ENCODE results near the gene ZNF883. TPM values are rescaled to one million over a fixed set of nuclear protein-coding genes. Genes with fewer than 3 reads are reported as not detected.

The ZNF883 gene
- total and polyA plus RNA-seq, 9 of the 15 experiments (the other 6 are each of a cell fraction or from before 2014, with no cell fraction given): 1.00 to 5.7 (median 3.7) TPM

GRCh38 chr9:112921549-112921948 is 90.4 kb downstream of the ZNF883 start (continued):
- TF ChIP-seq ZHX1 (conservative IDR thresholded peaks at IDR 0.05; ENCODE audit: low read length): no peak
- TF ChIP-seq NCOR1 (IDR thresholded peaks at IDR 0.05): no peak
- no peak for TF ChIP-seq ZBTB33 (CRISPR knock-in tag; IDR thresholded peaks at IDR 0.05)
- TF ChIP-seq DIDO1 (tag; IDR thresholded peaks at IDR 0.05; ENCODE audit: low read depth): no peak
- TF ChIP-seq SFPQ (IDR thresholded peaks at IDR 0.05; ENCODE audit: low read depth, low read length): no peak
- TF ChIP-seq ETV6 (IDR thresholded peaks at IDR 0.05; ENCODE audit: borderline replicate concordance in 1 of 2, low read depth in 2 of 2, low read length in 1 of 2): no peak
- no peak for TF ChIP-seq ETV6 (CRISPR knock-in tag; IDR thresholded peaks at IDR 0.05; ENCODE audit: borderline replicate concordance)
- peak; percentile 52; the same call in 1 of the 2 replicates for TF ChIP-seq TEAD4 (IDR thresholded peaks at IDR 0.05; ENCODE audit: low read length)
- no peak for TF ChIP-seq TEAD4 (CRISPR knock-in tag; IDR thresholded peaks at IDR 0.05; ENCODE audit: borderline replicate concordance)
- TF ChIP-seq NFATC3 (IDR thresholded peaks at IDR 0.05): no peak
- no peak for TF ChIP-seq NCOA2 (IDR thresholded peaks at IDR 0.05; ENCODE audit: partially characterized antibody in 2 of 2)
- peak; percentile 51; the same call in 1 of the 2 replicates for TF ChIP-seq REST (IDR thresholded peaks at IDR 0.05; ENCODE audit: borderline replicate concordance)
- TF ChIP-seq REST (CRISPR knock-in tag; IDR thresholded peaks at IDR 0.05; ENCODE audit: low read depth): no peak

All from K562 (cell line).